H9 (cell line): ENCODE results near the gene FUCA1. TPM values are rescaled to one million over a fixed set of nuclear protein-coding genes. Genes with fewer than 3 reads are reported as not detected.

Experiments
- DNase-seq: peaks from one replicate; pipeline ENCODE4 v3.0.0-alpha.2; 2017
- H2AFZ ChIP-seq: one replicate; pipeline ENCODE4 v1.6.1; 2013; ENCODE audit warnings: mild to moderate bottlenecking, low read length, control low read depth, moderate library complexity
- H2AK5ac ChIP-seq: 2 replicates; pipeline ENCODE4 v1.6.1; 2013; ENCODE audit warnings: low read length, control low read depth, mixed read lengths; ENCODE audit not compliant: insufficient read length
- H2BK120ac ChIP-seq: one replicate; pipeline ENCODE4 v1.6.1; 2013; ENCODE audit warnings: low read depth, mild to moderate bottlenecking, low read length, control low read depth, inconsistent platforms; ENCODE audit not compliant: poor library complexity, severe bottlenecking
- H2BK12ac ChIP-seq: 2 replicates; pipeline ENCODE4 v1.6.1; 2013; ENCODE audit warnings: low read length, control low read depth, mixed read lengths, low read depth; ENCODE audit not compliant: insufficient read length
- H2BK15ac ChIP-seq: 2 replicates; pipeline ENCODE4 v1.6.1; 2013; ENCODE audit warnings: low read depth, low read length, control low read depth
- H2BK20ac ChIP-seq: one replicate; pipeline ENCODE4 v1.6.1; 2013; ENCODE audit warnings: low read depth, mild to moderate bottlenecking, low read length, control low read depth, inconsistent platforms; ENCODE audit not compliant: poor library complexity, severe bottlenecking
- H2BK5ac ChIP-seq: 2 replicates; pipeline ENCODE4 v1.6.1; 2013; ENCODE audit warnings: low read length, control low read depth, mixed read lengths; ENCODE audit not compliant: insufficient read length
- H3K14ac ChIP-seq: 2 replicates; pipeline ENCODE4 v1.6.1; 2013; ENCODE audit warnings: low read length, control low read depth; ENCODE audit not compliant: insufficient read depth
- H3K18ac ChIP-seq: 2 replicates; pipeline ENCODE4 v1.6.1; 2013; ENCODE audit warnings: low read depth, mild to moderate bottlenecking, mixed read lengths, low read length, control low read depth; ENCODE audit not compliant: insufficient read length
- H3K23ac ChIP-seq: 2 replicates; pipeline ENCODE4 v1.6.1; 2013; ENCODE audit warnings: low read length, control low read depth, mixed read lengths, low read depth; ENCODE audit not compliant: insufficient read length
- H3K23me2 ChIP-seq: 2 replicates; pipeline ENCODE4 v1.6.1; 2013; ENCODE audit warnings: low read depth, mild to moderate bottlenecking, mixed read lengths, low read length, control low read depth; ENCODE audit not compliant: insufficient read length, poor library complexity, severe bottlenecking
- H3K27ac ChIP-seq: 2 replicates; pipeline ENCODE4 v1.5.1; 2013; ENCODE audit warnings: low read length, control low read depth, mixed read lengths, low read depth; ENCODE audit not compliant: insufficient read length
- H3K27me3 ChIP-seq: 2 replicates; pipeline ENCODE4 v1.6.1; 2013; ENCODE audit warnings: low read length, control low read depth, inconsistent platforms; ENCODE audit not compliant: insufficient read depth
- H3K4ac ChIP-seq: 2 replicates; pipeline ENCODE4 v1.6.1; 2013; ENCODE audit warnings: low read depth, mild to moderate bottlenecking, control low read depth, inconsistent platforms, low read length, moderate library complexity
- H3K4me1 ChIP-seq: 2 replicates; pipeline ENCODE4 v1.6.1; 2013; ENCODE audit warnings: low read length, control low read depth, inconsistent platforms; ENCODE audit not compliant: insufficient read depth
- H3K4me2 ChIP-seq: 2 replicates; pipeline ENCODE4 v1.6.1; 2013; ENCODE audit warnings: low read length, control low read depth, mixed read lengths; ENCODE audit not compliant: insufficient read length, insufficient read depth
- H3K56ac ChIP-seq: 2 replicates; pipeline ENCODE4 v1.6.1; 2013; ENCODE audit warnings: low read depth, mild to moderate bottlenecking, mixed read lengths, low read length, control low read depth; ENCODE audit not compliant: insufficient read length
- H3K79me1 ChIP-seq: 2 replicates; pipeline ENCODE4 v1.6.1; 2013; ENCODE audit warnings: low read depth, mild to moderate bottlenecking, moderate library complexity, low read length, control low read depth, inconsistent platforms; ENCODE audit not compliant: insufficient read depth, poor library complexity, severe bottlenecking
- H3K79me2 ChIP-seq: 2 replicates; pipeline ENCODE4 v1.6.1; 2013; ENCODE audit warnings: low read length, control low read depth, inconsistent platforms; ENCODE audit not compliant: insufficient read depth
- H3K9ac ChIP-seq: 2 replicates; pipeline ENCODE4 v1.6.1; 2013; ENCODE audit warnings: low read length, control low read depth, mixed read lengths; ENCODE audit not compliant: insufficient read length; ENCODE audit errors: extremely low read depth
- H3K9me3 ChIP-seq: one replicate; pipeline ENCODE4 v1.6.1; 2013; ENCODE audit warnings: low read depth, low read length, inconsistent platforms; ENCODE audit not compliant: control insufficient read depth
- H3T11ph ChIP-seq: one replicate; pipeline ENCODE4 v1.6.1; 2013; ENCODE audit warnings: mild to moderate bottlenecking, low read length, control low read depth, inconsistent platforms
- H4K20me1 ChIP-seq: one replicate; pipeline ENCODE4 v1.6.1; 2013; ENCODE audit not compliant: control insufficient read depth, insufficient read length, insufficient read depth
- H4K5ac ChIP-seq: 2 replicates; pipeline ENCODE4 v1.6.1; 2013; ENCODE audit warnings: low read depth, mild to moderate bottlenecking, mixed read lengths, low read length, control low read depth; ENCODE audit not compliant: insufficient read length
- H4K8ac ChIP-seq: replicated peaks from 2 replicates; pipeline ENCODE4 v1.6.1; 2013; ENCODE audit warnings: low read length, control low read depth, mixed read lengths, low read depth; ENCODE audit not compliant: insufficient read length
- H4K91ac ChIP-seq: 2 replicates; pipeline ENCODE4 v1.6.1; 2013; ENCODE audit warnings: low read depth, mild to moderate bottlenecking, moderate library complexity, mixed read lengths, low read length, control low read depth; ENCODE audit not compliant: insufficient read length
- H3K27ac Mint-ChIP-seq, 3 experiments: 2 replicates in 2 of 3; 3 replicates in 1 of 3; pipeline ENCODE4 v1.8.0; 2020 to 2021; ENCODE audit warnings: mixed read lengths in 3 of 3, mild to moderate bottlenecking in 1 of 3, moderate library complexity in 1 of 3
- H3K27me3 Mint-ChIP-seq: 2 replicates; pipeline ENCODE4 v1.8.0; 2021; ENCODE audit warnings: low read depth, mild to moderate bottlenecking, moderate library complexity, mixed read lengths
- H3K36me3 Mint-ChIP-seq, 3 experiments: 2 replicates in 2 of 3; 3 replicates in 1 of 3; pipeline ENCODE4 v1.8.0; 2020 to 2021; ENCODE audit warnings: low read depth in 3 of 3, mixed read lengths in 3 of 3; ENCODE audit not compliant: insufficient read depth in 1 of 3
- H3K4me1 Mint-ChIP-seq, 2 experiments: 2 replicates each; pipeline ENCODE4 v1.8.0; 2020; ENCODE audit warnings: mixed read lengths in 2 of 2
- H3K4me3 Mint-ChIP-seq, 2 experiments: 2 replicates in 1 of 2; 3 replicates in 1 of 2; pipeline ENCODE4 v1.8.0; 2020 to 2021; ENCODE audit warnings: mild to moderate bottlenecking in 2 of 2, mixed read lengths in 2 of 2, moderate library complexity in 1 of 2
- H3K9me3 Mint-ChIP-seq, 2 experiments: 2 replicates in 1 of 2; 3 replicates in 1 of 2; pipeline ENCODE4 v1.8.0; 2020; ENCODE audit warnings: mild to moderate bottlenecking in 2 of 2, mixed read lengths in 2 of 2, moderate library complexity in 1 of 2
- CTCF ChIP-seq: fragments of 200-600 bp; sonication (generic); conservative IDR thresholded peaks from 3 replicates; pipeline ENCODE4 v1.8.0; 2021; ENCODE audit warnings: antibody characterized with exemption, mild to moderate bottlenecking
- WGBS: extraction: QIAGEN DNeasy Blood & Tissue Kit; methylation state at CpG from one replicate; pipeline ENCODE4 v1.1.7; 2013; ENCODE audit warnings: missing lambda C conversion rate, low lambda C conversion rate, mixed read lengths; ENCODE audit not compliant: insufficient read length; ENCODE audit errors: extremely low coverage; 5-methylcytosine and 5-hydroxymethylcytosine counted together
- total RNA-seq: library from RNA; stranded (reverse); gene quantifications from 2 replicates; pipeline ENCODE4 v1.2.1, GENCODE V29; 2021

FUCA1 gene
- total RNA-seq, 1 experiment from 2014 or later: 9.1 TPM

GRCh38 chr1:23824711-23825075 lies 43.4 kb downstream of the FUCA1 start:
- Mint-ChIP-seq H3K27me3 (no peaks in the 10 kb centered on the region; the same call in 1 of the 2 replicates), H3K4me3 (peak overlapping the region; percentile 93 to 97), H3K9me3 (no peaks in the 10 kb centered on the region), H3K27ac (peak overlapping the region; percentile 94 to 98 (median 95); a peak in 5 of 7 replicates), H3K4me1 (peaks cover 15 to 18% of the 10 kb centered on the region in 2 experiments), H3K36me3 (no peaks in the 10 kb centered on the region; a peak in 1 of 7 replicates)
- peak overlapping the region; percentile 98 for H3K4me2 ChIP-seq
- no peak overlapping the region for H2AFZ ChIP-seq
- no peak for TF ChIP-seq CTCF
- H3K9me3 ChIP-seq: no peaks in the 10 kb centered on the region
- no CpG with 5 or more reads among the region's 8 CpGs for WGBS
- no peak for DNase-seq
- no peak overlapping the region for H3K4ac ChIP-seq
- peaks cover 3% of the 10 kb centered on the region for H3K23me2 ChIP-seq
- H3K79me2 ChIP-seq: no peaks in the 10 kb centered on the region
- H2BK20ac ChIP-seq: no peak overlapping the region
- H3K18ac ChIP-seq: peak overlapping the region; percentile 69
- no peak overlapping the region for H3K56ac ChIP-seq
- H3K27me3 ChIP-seq: no peaks in the 10 kb centered on the region
- H4K20me1 ChIP-seq: no peaks in the 10 kb centered on the region
- H2BK12ac ChIP-seq: no peak overlapping the region
- peak overlapping the region; percentile 49 for H3K14ac ChIP-seq
- no peak overlapping the region for H2AK5ac ChIP-seq
- H3K27ac ChIP-seq: no peak overlapping the region
- no peaks in the 10 kb centered on the region for H3K4me1 ChIP-seq
- H2BK5ac ChIP-seq: no peak overlapping the region
- no peak overlapping the region for H4K8ac ChIP-seq
- no peak overlapping the region for H3T11ph ChIP-seq
- H3K79me1 ChIP-seq: no peaks in the 10 kb centered on the region
- H4K91ac ChIP-seq: no peak overlapping the region
- peak overlapping the region; percentile 78 for H3K9ac ChIP-seq
- no peak overlapping the region for H2BK120ac ChIP-seq
- H3K23ac ChIP-seq: no peak overlapping the region
- H4K5ac ChIP-seq: no peak overlapping the region
- no peak overlapping the region for H2BK15ac ChIP-seq
